K562 (cell line): ENCODE measurements around the gene CRYBA1. TPM values are rescaled to one million over a fixed set of nuclear protein-coding genes. Genes with fewer than 3 reads are reported as not detected.
A peak's percentile ranks its signal among the peaks of the same experiment; 100 is the strongest.

Experiments used
- CEBPG ChIP-seq, 3 experiments: fragments of 200-800 bp in 1 of 3; sonication (Bioruptor generic) in 1 of 3; sonication (generic) in 1 of 3; formaldehyde crosslinking in 1 of 3; IDR thresholded peaks in 2 of 3; conservative IDR thresholded peaks in 1 of 3; 2 replicates each; pipeline versions ENCODE4 v1.6.1 to v1.8.0; 2016 to 2022; ENCODE audit warnings: missing compliant biosample characterization in 2 of 3, missing genetic modification characterization in 2 of 3, mild to moderate bottlenecking in 1 of 3, missing genetic modification reagents in 1 of 3
- HDAC3 ChIP-seq: fragments of 450-650 bp; IDR thresholded peaks from 2 replicates; pipeline ENCODE4 v1.6.1; 2018; ENCODE audit warnings: borderline replicate concordance, mild to moderate bottlenecking, moderate library complexity; ENCODE audit not compliant: partially characterized antibody
- MAFG ChIP-seq: fragments of 450-650 bp; conservative IDR thresholded peaks from 2 replicates; pipeline ENCODE4 v1.6.1; 2016; ENCODE audit warnings: missing genetic modification characterization, missing compliant biosample characterization
- NONO ChIP-seq, 2 experiments: fragments of 200-400 bp in 1 of 2; fragments of 450-650 bp in 1 of 2; formaldehyde crosslinking in 1 of 2; IDR thresholded peaks; 2 replicates each; pipeline ENCODE4 v1.6.1; 2017; ENCODE audit warnings: low read depth in 2 of 2, mild to moderate bottlenecking in 2 of 2, moderate library complexity in 2 of 2, low read length in 1 of 2
- PML ChIP-seq: IDR thresholded peaks from 2 replicates; pipeline ENCODE4 v1.6.1; 2012; ENCODE audit warnings: low read length, inconsistent platforms
- SIN3A ChIP-seq, 2 experiments: fragments of 150-350 bp in 1 of 2; IDR thresholded peaks; 2 replicates each; pipeline ENCODE4 v1.6.1; 2011 to 2016; ENCODE audit warnings: borderline replicate concordance in 2 of 2, low read depth in 2 of 2, low read length in 2 of 2, mild to moderate bottlenecking in 2 of 2, moderate library complexity in 2 of 2; ENCODE audit not compliant: control insufficient read depth in 1 of 2
- SRSF7 ChIP-seq: fragments of 200-400 bp; formaldehyde crosslinking; optimal IDR thresholded peaks from 2 replicates; pipeline ENCODE3; 2017; ENCODE audit warnings: mild to moderate bottlenecking, low read depth, low read length
- STAG1 ChIP-seq: sonication (generic); formaldehyde crosslinking; IDR thresholded peaks from 2 replicates; pipeline ENCODE4 v1.5.0; 2020; ENCODE audit warnings: missing genetic modification reagents, borderline replicate concordance
- TAF1 ChIP-seq: IDR thresholded peaks from 2 replicates; pipeline ENCODE4 v1.6.1; 2011; ENCODE audit warnings: mild to moderate bottlenecking, low read length, moderate library complexity; ENCODE audit not compliant: insufficient read depth, control insufficient read depth, severe bottlenecking; ENCODE audit errors: extremely low read depth
- ZEB2 ChIP-seq: fragments of 450-650 bp; IDR thresholded peaks from 2 replicates; pipeline ENCODE4 v1.6.1; 2016
- ZNF184 ChIP-seq: sonication (generic); formaldehyde crosslinking; IDR thresholded peaks from 2 replicates; pipeline ENCODE4 v1.5.0; 2020; ENCODE audit warnings: missing genetic modification reagents
- ZNF253 ChIP-seq: fragments of 250-450 bp; sonication (Bioruptor Pico); conservative IDR thresholded peaks from 2 replicates; pipeline ENCODE4 v1.6.1; 2021; ENCODE audit warnings: mild to moderate bottlenecking
- ZNF436 ChIP-seq: fragments of 250-450, 450-650 bp; sonication (Bioruptor Pico); formaldehyde crosslinking; IDR thresholded peaks from 2 replicates; pipeline ENCODE4 v1.7.0; 2020; ENCODE audit warnings: mild to moderate bottlenecking
- polyA plus RNA-seq, 8 experiments: library from polyadenylated mRNA; depleted of rRNA in 4 of 8; stranded (reverse) in 5 of 8; unstranded in 3 of 8; fragments of >200 nt; fragmentation: Nextera tagmentation in 2 of 8; fragmentation: Illumina TruSeq in 1 of 8; extraction: Ambion mirVana in 2 of 8; extraction: Trizol in 1 of 8; gene quantifications; 2 replicates each; pipeline versions ENCODE4 v1.2.1 to v1.2.3, GENCODE V29; 2011 to 2014; ENCODE audit warnings: inconsistent platforms in 1 of 8, missing spikeins in 1 of 8
- total RNA-seq, 7 experiments: library from RNA; depleted of rRNA in 6 of 7; stranded (reverse); fragments of >200 nt in 6 of 7; fragmentation: Illumina TruSeq in 2 of 7; extraction: Trizol in 2 of 7; gene quantifications; 2 replicates each; pipeline versions ENCODE4 v1.2.1 to v1.2.3, GENCODE V29; 2011 to 2021; ENCODE audit warnings: low replicate concordance in 1 of 7
- TF ChIP-seq, protein P1 (sequence below): sonication (generic); formaldehyde crosslinking; IDR thresholded peaks from 2 replicates; pipeline ENCODE4 v1.9.0; 2022; ENCODE audit warnings: mild to moderate bottlenecking, missing genetic modification reagents
- TF ChIP-seq, protein P2 (sequence below): sonication (generic); formaldehyde crosslinking; IDR thresholded peaks from 2 replicates; pipeline ENCODE4 v1.5.0; 2020; ENCODE audit warnings: missing genetic modification reagents
- TF ChIP-seq, protein P3 (sequence below): sonication (generic); formaldehyde crosslinking; IDR thresholded peaks from 2 replicates; pipeline ENCODE4 v1.8.0; 2022; ENCODE audit warnings: mild to moderate bottlenecking, low read depth, missing genetic modification reagents
- TF ChIP-seq, protein P4 (sequence below): fragments of 450-650 bp; IDR thresholded peaks from 2 replicates; pipeline ENCODE4 v1.6.1; 2016; ENCODE audit warnings: low read depth, mild to moderate bottlenecking, moderate library complexity
- TF ChIP-seq, protein P5 (sequence below), 2 experiments: fragments of 450-650 bp; conservative IDR thresholded peaks; 2 replicates each; pipeline ENCODE4 v1.6.1; 2017; ENCODE audit warnings: mild to moderate bottlenecking in 2 of 2, moderate library complexity in 2 of 2
- TF ChIP-seq, protein P6 (sequence below): fragments of 450-650 bp; conservative IDR thresholded peaks from 2 replicates; pipeline ENCODE4 v1.6.1; 2016; ENCODE audit warnings: missing genetic modification characterization, low read depth, mild to moderate bottlenecking, control low read depth, missing compliant biosample characterization

Gene CRYBA1
- total and polyA plus RNA-seq, 9 of the 15 experiments (the other 6 are each of a cell fraction or from before 2014, with no cell fraction given) = not detected

DNA sequence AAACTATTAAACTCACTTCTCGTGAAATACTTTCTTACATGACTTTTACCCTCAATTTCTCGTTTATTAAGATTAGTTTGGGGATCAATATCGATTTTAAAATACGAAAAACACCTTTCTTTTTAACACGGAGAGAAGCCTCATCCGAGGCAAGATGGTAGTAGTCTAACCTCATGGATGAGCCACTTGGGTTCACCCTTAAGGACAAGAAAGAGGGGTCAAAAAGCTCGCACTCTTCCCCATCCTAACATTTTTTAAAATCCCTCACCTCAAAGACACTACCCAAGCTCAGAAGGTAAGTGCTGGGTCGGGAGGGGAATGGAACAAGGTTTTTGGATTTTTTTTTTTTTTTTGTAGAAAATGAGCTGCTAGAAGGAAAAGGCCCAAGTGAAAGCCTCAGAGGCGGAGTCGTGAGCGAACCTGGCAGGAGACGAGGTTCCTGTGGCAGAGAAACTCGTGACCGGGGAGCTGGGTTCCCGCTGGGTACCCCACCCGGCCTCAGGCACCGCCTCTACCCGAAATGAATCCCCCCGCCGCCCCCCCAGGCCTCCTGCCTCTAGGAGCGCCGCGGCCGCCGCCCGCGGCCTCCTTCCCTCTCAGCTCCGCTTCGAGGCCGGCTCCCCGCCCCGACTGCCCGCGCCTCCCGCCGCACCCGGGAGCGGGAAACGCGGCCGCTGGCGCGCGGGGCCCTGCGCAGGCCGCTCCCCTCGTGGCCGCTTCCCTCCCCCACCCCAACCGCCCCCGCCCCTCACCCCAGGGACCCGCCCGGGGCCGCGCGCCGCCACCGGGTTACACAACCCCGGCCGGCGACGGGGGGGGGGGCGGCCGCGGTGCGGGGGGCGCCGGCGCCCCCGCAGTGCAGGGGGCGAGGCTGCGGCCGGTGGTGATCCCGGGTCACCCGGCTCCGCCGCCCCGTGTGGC is 45.7 kb downstream of the CRYBA1 start (continued):
- TF ChIP-seq SRSF7 (no peak), PML (no peak), TAF1 (no peak), CEBPG (CRISPR knock-in tag; IDR thresholded peaks at IDR 0.05) (no peak), CEBPG (tag; conservative IDR thresholded peaks at IDR 0.05 in 1 of 2, IDR thresholded peaks at IDR 0.05 in 1 of 2) (peak; percentile 54 to 56; a peak in 3 of 4 replicates), ZNF253 (no peak), STAG1 (CRISPR knock-in tag) (no peak), MAFG (tag) (no peak), ZEB2 (no peak), ZNF436 (no peak), SIN3A (IDR thresholded peaks at IDR 0.05; ENCODE audit: borderline replicate concordance in 2 of 2, control insufficient read depth in 1 of 2, low read depth in 2 of 2, low read length in 2 of 2) (peak; percentile 13 to 48; a peak in 2 of 4 replicates), HDAC3 (no peak), ZNF184 (CRISPR knock-in tag) (no peak), NONO (IDR thresholded peaks at IDR 0.05; ENCODE audit: low read depth in 2 of 2, low read length in 1 of 2) (no peak)
- TF ChIP-seq, protein P1, sequence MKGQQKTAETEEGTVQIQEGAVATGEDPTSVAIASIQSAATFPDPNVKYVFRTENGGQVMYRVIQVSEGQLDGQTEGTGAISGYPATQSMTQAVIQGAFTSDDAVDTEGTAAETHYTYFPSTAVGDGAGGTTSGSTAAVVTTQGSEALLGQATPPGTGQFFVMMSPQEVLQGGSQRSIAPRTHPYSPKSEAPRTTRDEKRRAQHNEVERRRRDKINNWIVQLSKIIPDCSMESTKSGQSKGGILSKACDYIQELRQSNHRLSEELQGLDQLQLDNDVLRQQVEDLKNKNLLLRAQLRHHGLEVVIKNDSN (CRISPR knock-in tag) = no peak
- TF ChIP-seq, protein P2, sequence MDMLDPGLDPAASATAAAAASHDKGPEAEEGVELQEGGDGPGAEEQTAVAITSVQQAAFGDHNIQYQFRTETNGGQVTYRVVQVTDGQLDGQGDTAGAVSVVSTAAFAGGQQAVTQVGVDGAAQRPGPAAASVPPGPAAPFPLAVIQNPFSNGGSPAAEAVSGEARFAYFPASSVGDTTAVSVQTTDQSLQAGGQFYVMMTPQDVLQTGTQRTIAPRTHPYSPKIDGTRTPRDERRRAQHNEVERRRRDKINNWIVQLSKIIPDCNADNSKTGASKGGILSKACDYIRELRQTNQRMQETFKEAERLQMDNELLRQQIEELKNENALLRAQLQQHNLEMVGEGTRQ (CRISPR knock-in tag) = no peak
- TF ChIP-seq, protein P3, sequence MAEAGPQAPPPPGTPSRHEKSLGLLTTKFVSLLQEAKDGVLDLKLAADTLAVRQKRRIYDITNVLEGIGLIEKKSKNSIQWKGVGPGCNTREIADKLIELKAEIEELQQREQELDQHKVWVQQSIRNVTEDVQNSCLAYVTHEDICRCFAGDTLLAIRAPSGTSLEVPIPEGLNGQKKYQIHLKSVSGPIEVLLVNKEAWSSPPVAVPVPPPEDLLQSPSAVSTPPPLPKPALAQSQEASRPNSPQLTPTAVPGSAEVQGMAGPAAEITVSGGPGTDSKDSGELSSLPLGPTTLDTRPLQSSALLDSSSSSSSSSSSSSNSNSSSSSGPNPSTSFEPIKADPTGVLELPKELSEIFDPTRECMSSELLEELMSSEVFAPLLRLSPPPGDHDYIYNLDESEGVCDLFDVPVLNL (CRISPR knock-in tag) = no peak
- TF ChIP-seq, protein P4, sequence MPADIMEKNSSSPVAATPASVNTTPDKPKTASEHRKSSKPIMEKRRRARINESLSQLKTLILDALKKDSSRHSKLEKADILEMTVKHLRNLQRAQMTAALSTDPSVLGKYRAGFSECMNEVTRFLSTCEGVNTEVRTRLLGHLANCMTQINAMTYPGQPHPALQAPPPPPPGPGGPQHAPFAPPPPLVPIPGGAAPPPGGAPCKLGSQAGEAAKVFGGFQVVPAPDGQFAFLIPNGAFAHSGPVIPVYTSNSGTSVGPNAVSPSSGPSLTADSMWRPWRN = no peak
- TF ChIP-seq, protein P5, sequence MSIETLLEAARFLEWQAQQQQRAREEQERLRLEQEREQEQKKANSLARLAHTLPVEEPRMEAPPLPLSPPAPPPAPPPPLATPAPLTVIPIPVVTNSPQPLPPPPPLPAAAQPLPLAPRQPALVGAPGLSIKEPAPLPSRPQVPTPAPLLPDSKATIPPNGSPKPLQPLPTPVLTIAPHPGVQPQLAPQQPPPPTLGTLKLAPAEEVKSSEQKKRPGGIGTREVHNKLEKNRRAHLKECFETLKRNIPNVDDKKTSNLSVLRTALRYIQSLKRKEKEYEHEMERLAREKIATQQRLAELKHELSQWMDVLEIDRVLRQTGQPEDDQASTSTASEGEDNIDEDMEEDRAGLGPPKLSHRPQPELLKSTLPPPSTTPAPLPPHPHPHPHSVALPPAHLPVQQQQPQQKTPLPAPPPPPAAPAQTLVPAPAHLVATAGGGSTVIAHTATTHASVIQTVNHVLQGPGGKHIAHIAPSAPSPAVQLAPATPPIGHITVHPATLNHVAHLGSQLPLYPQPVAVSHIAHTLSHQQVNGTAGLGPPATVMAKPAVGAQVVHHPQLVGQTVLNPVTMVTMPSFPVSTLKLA (conservative IDR thresholded peaks at IDR 0.05) = no peak
- TF ChIP-seq, protein P6, sequence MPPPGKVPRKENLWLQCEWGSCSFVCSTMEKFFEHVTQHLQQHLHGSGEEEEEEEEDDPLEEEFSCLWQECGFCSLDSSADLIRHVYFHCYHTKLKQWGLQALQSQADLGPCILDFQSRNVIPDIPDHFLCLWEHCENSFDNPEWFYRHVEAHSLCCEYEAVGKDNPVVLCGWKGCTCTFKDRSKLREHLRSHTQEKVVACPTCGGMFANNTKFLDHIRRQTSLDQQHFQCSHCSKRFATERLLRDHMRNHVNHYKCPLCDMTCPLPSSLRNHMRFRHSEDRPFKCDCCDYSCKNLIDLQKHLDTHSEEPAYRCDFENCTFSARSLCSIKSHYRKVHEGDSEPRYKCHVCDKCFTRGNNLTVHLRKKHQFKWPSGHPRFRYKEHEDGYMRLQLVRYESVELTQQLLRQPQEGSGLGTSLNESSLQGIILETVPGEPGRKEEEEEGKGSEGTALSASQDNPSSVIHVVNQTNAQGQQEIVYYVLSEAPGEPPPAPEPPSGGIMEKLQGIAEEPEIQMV (tag) = no peak
